Measurements from ENCODE around the gene LAMTOR3. TPM values are rescaled to one million over a fixed set of nuclear protein-coding genes. Genes with fewer than 3 reads are reported as not detected.

Gene LAMTOR3
- 13.8 and 30.0 TPM in 2 replicates for total RNA-seq

DNA sequence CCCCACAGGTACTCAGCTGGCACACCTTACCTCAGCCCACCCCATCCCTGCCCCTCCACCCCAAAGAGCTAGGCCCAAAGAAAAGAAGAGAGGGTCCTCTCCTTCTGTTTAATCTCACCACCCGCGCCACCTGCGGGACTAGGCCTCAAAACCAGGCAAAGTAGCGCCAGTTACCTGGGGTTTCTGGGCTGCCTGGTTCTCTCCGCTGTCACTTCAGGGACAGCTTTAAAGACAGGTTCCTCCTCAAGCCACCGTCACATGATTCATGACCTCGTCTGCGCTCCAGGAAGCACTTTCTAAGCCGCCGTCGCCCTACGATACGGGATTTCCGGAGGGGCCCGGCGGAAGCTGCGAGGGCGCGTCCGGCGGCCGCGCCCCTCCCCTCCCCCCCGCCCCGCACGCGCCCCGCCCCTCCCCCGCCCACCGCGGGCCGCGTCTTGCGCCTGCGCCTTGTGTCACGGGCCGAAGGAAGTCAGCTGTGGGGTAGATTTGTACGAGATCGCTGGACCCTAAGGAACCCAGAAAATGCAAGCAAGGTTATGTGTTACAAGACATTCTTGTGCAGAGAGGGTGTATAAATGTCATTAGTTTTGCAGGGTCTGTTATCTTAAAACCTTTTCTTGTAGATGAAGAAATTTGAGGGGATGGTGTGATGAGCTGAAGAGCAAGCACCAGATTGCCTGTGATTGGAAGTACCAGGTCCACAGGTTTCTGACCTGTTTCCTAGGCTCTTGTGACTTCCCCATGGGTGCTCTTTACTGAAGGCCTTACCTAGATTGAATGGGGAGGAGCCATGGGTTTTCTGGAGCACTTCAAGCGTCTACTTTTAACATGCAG is at the start of gene LAMTOR3:
Gene LAMTOR3 (minus strand): TSS at position 267 of the 837 bp plus-strand sequence. CDS start 464 bp downstream, outside the sequence.

Other genes with a start within 250 kb of the LAMTOR3 start
- gene C4orf54, start 236.6 kb downstream of the LAMTOR3 start, total RNA-seq, result not detected in 2 replicates
- gene DAPP1, start 77.6 kb downstream of the LAMTOR3 start, total RNA-seq, result not detected in 2 replicates
- gene DNAJB14, start 52.2 kb upstream of the LAMTOR3 start, total RNA-seq, result 12.7 and 17.7 TPM in 2 replicates
- gene H2AZ1, start 55.8 kb upstream of the LAMTOR3 start, total RNA-seq, result 1,266 and 1,372 TPM in 2 replicates